PC-9 (cell line): Measurements from ENCODE around the gene UNC45B.

ENCODE experiments used
- CTCF ChIP-seq: fragments of 200-600 bp; sonication (generic); conservative IDR thresholded peaks from 2 replicates; pipeline ENCODE4 v1.6.1; 2017; ENCODE audit warnings: mixed run types, antibody characterized with exemption, mild to moderate bottlenecking, moderate library complexity
- EZH2 ChIP-seq: fragments of 200-600 bp; sonication (generic); IDR thresholded peaks from 2 replicates; pipeline ENCODE4 v1.8.0; 2017; ENCODE audit warnings: antibody characterized with exemption, low read depth

- TF ChIP-seq CTCF (no peak), EZH2 (no peak)
These were observed 74.8 kb downstream of the UNC45B start for GRCh38 chr17:35222452-35222851.
